ENCODE data around the gene STX8. TPM values are rescaled to one million over a fixed set of nuclear protein-coding genes. Genes with fewer than 3 reads are reported as not detected.

The STX8 gene
- polyA plus RNA-seq, 3 donors: 72.6 to 77.0 (median 76.8) TPM

GRCh38 chr17:9315360-9315759, 260.3 kb downstream of the STX8 start:
- DNase-seq (ENCODE audit: low read depth in 3 of 3, low spot score in 2 of 3): no peak

- DNase-seq (ENCODE audit: low read depth in 3 of 3, low spot score in 2 of 3): no peak
These were observed 262.3 kb downstream of the STX8 start for GRCh38 chr17:9313346-9313745.

- DNase-seq (ENCODE audit: low read depth in 3 of 3, low spot score in 2 of 3): no peak
These were observed 266.4 kb downstream of the STX8 start for GRCh38 chr17:9309216-9309615.

- DNase-seq (ENCODE audit: low read depth in 3 of 3, low spot score in 2 of 3): no peak
These were observed 267.6 kb downstream of the STX8 start for GRCh38 chr17:9308069-9308468.

GRCh38 chr17:9307313-9307998, 268.2 kb downstream of the STX8 start:
- DNase-seq (ENCODE audit: low read depth in 3 of 3, low spot score in 2 of 3): no peak

- no peak for DNase-seq (ENCODE audit: low read depth in 3 of 3, low spot score in 2 of 3)
These were observed 269.5 kb downstream of the STX8 start for GRCh38 chr17:9306086-9306485.

GRCh38 chr17:9299695-9300094, 275.9 kb downstream of the STX8 start:
- no peak for DNase-seq (ENCODE audit: low read depth in 3 of 3, low spot score in 2 of 3)

GRCh38 chr17:9298776-9299295, 276.8 kb downstream of the STX8 start:
- DNase-seq (ENCODE audit: low read depth in 3 of 3, low spot score in 2 of 3): no peak

- no peak for DNase-seq (ENCODE audit: low read depth in 3 of 3, low spot score in 2 of 3)
These were observed 277.5 kb downstream of the STX8 start for GRCh38 chr17:9298135-9298534.

GRCh38 chr17:9294661-9295210, 280.9 kb downstream of the STX8 start:
- no peak for DNase-seq (ENCODE audit: low read depth in 3 of 3, low spot score in 2 of 3)

- no peak for DNase-seq (ENCODE audit: low read depth in 3 of 3, low spot score in 2 of 3)
These were observed 283.1 kb downstream of the STX8 start for GRCh38 chr17:9292561-9292941.

GRCh38 chr17:9291912-9292560, 283.6 kb downstream of the STX8 start:
- DNase-seq (ENCODE audit: low read depth in 3 of 3, low spot score in 2 of 3): no peak

- DNase-seq (ENCODE audit: low read depth in 3 of 3, low spot score in 2 of 3): no peak
These were observed 285.4 kb downstream of the STX8 start for GRCh38 chr17:9290226-9290613.

- DNase-seq (ENCODE audit: low read depth in 3 of 3, low spot score in 2 of 3): no peak
These were observed 288.3 kb downstream of the STX8 start for GRCh38 chr17:9287306-9287705.

GRCh38 chr17:9286434-9286833, 289.2 kb downstream of the STX8 start:
- no peak for DNase-seq (ENCODE audit: low read depth in 3 of 3, low spot score in 2 of 3)

- no peak for DNase-seq (ENCODE audit: low read depth in 3 of 3, low spot score in 2 of 3)
These were observed 289.8 kb downstream of the STX8 start for GRCh38 chr17:9285602-9286427.

GRCh38 chr17:9284884-9285283, 290.7 kb downstream of the STX8 start:
- DNase-seq (ENCODE audit: low read depth in 3 of 3, low spot score in 2 of 3): no peak

GRCh38 chr17:9283909-9284308, 291.7 kb downstream of the STX8 start:
- no peak for DNase-seq (ENCODE audit: low read depth in 3 of 3, low spot score in 2 of 3)

GRCh38 chr17:9279893-9280292, 295.7 kb downstream of the STX8 start:
- DNase-seq (ENCODE audit: low read depth in 3 of 3, low spot score in 2 of 3): no peak

GRCh38 chr17:9274973-9275372, 300.6 kb downstream of the STX8 start:
- no peak for DNase-seq (ENCODE audit: low read depth in 3 of 3, low spot score in 2 of 3)
